ENCODE measurements around the gene YOD1.

YOD1 gene

DNA sequence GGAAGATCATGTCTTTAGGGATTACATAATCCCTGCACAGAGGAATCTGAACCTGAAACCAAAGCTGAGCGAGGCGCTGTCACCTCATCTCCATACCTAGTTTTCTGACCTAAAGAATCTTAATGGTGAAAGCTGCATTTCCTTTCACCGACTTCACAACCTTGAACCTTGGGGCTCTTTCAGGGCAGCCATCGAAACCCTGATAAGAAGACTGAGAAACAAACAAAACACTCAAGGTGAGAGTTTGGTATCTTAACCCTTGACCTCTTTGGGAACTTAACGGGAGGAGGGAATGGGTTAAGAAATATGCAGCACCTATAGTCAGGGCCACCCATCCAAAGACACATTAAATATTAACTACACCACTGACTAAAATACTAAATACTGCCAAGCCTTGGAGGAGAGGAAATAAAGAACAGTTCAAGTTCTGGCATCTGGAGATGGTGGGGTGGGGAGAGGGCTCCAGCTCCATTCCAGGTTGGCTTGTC is 20.4 kb downstream of the YOD1 start:
- no peak overlapping the region for H3K4me3 ChIP-seq (ENCODE audit: control insufficient read depth, low read depth, low read length)
- no peak for DNase-seq (ENCODE audit: low read depth)
- TF ChIP-seq, protein P1, sequence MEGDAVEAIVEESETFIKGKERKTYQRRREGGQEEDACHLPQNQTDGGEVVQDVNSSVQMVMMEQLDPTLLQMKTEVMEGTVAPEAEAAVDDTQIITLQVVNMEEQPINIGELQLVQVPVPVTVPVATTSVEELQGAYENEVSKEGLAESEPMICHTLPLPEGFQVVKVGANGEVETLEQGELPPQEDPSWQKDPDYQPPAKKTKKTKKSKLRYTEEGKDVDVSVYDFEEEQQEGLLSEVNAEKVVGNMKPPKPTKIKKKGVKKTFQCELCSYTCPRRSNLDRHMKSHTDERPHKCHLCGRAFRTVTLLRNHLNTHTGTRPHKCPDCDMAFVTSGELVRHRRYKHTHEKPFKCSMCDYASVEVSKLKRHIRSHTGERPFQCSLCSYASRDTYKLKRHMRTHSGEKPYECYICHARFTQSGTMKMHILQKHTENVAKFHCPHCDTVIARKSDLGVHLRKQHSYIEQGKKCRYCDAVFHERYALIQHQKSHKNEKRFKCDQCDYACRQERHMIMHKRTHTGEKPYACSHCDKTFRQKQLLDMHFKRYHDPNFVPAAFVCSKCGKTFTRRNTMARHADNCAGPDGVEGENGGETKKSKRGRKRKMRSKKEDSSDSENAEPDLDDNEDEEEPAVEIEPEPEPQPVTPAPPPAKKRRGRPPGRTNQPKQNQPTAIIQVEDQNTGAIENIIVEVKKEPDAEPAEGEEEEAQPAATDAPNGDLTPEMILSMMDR (IDR thresholded peaks at IDR 0.05; ENCODE audit: control insufficient read depth, insufficient read depth, low read depth, low read length, missing control alignments), result no peak

- no peak for DNase-seq (ENCODE audit: low read depth)
- no peak overlapping the region for H3K4me3 ChIP-seq (ENCODE audit: control insufficient read depth, low read depth, low read length)
- TF ChIP-seq, protein P1 (IDR thresholded peaks at IDR 0.05; ENCODE audit: control insufficient read depth, insufficient read depth, low read depth, low read length, missing control alignments), result no peak
Measured at GRCh38 chr1:207029701-207030521, 21.1 kb downstream of the YOD1 start.

DNA sequence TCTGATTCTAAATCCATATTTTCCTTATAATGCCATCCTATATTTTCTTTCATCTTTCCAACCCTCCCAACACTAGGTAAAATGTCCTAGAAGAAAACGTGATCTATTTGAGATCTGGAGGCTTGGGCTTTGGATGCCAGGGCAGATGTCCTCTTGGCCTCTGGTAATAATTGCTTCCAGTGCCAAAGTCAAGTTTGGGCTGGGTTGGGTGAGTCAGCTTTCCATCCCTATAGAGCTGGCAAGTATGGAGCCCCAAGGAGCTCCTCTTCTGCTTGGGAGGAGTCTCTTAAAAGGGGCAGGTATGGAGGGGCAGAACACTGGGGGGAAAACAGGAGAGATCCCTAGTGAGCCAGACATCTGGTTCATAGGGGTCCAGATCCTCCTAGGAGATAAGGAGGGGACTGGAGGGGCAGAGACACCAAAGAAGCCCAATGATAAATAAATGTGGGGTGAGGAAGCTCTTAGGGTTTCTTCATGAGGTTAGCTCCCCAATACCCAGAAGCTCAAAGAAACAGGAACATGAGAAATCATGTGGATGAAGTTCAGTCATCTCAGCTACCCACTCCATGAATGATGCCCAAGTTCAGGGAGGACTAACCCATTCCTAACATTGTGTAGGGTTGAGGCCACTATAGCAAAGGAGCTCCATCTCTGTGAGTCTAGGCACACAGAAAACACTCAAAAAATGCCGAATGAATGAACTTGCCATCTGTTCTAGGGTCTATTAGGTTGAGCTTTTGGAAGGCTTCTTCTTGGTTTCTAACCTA is 21.9 kb downstream of the YOD1 start:
- TF ChIP-seq, protein P1 (IDR thresholded peaks at IDR 0.05; ENCODE audit: control insufficient read depth, insufficient read depth, low read depth, low read length, missing control alignments), result no peak
- DNase-seq (ENCODE audit: low read depth), result no peak

DNA sequence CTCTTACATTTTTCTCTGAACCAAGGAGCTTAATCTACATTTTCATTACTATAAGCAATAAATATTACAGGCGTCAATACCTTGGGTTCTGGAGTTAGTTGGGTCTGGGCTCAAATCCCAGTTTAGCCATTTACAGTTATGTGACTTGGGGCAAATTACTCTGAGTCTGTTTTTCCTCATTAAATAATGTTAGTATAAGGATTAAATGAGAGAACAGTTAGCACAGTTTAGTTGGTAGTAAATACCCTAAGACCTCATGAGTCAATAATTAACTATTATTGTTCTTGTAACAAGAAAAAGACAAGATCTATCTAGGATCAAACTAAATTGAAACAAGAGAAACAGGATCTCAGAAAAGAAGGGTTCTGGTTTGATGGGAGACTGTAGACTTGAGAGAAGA is 23.1 kb downstream of the YOD1 start:
- TF ChIP-seq, protein P1 (IDR thresholded peaks at IDR 0.05; ENCODE audit: control insufficient read depth, insufficient read depth, low read depth, low read length, missing control alignments), result no peak
- no peak for DNase-seq (ENCODE audit: low read depth)
- H3K4me3 ChIP-seq (ENCODE audit: control insufficient read depth, low read depth, low read length), result no peak overlapping the region

More for the DNA sequence above, 21.9 kb downstream of the YOD1 start:
- no peak overlapping the region for H3K4me3 ChIP-seq (ENCODE audit: control insufficient read depth, low read depth, low read length)

DNA sequence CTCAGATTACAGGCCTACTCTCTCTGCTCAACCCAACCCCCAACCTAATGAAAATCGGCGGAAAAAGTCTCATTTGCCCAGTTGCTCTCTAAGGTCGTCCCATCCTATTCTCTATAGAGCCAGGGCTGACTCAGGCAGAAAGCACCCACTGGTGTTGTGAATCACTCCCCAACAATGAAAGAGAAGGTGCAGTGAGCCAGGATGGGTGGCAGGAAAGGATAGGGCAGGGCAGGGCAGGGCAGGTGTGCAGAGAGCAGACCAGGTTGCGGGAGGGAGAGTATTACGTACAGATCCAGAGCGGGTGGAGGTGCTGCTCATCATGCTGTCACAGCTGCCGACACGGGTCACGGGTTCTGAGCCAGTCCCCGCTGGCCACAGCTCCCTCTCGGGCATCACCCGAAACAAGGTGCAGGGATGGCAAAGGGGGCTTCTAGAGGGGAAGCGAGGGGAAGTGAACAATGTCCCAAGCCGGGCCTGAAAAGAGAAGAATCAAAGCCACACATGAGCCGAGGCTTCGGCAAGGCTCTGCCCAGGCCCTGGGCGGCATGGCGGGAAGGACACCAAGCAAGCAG is 23.7 kb downstream of the YOD1 start:
- TF ChIP-seq, protein P1 (IDR thresholded peaks at IDR 0.05; ENCODE audit: control insufficient read depth, insufficient read depth, low read depth, low read length, missing control alignments), result no peak
- no peak for DNase-seq (ENCODE audit: low read depth)
- no peak overlapping the region for H3K4me3 ChIP-seq (ENCODE audit: control insufficient read depth, low read depth, low read length)

DNA sequence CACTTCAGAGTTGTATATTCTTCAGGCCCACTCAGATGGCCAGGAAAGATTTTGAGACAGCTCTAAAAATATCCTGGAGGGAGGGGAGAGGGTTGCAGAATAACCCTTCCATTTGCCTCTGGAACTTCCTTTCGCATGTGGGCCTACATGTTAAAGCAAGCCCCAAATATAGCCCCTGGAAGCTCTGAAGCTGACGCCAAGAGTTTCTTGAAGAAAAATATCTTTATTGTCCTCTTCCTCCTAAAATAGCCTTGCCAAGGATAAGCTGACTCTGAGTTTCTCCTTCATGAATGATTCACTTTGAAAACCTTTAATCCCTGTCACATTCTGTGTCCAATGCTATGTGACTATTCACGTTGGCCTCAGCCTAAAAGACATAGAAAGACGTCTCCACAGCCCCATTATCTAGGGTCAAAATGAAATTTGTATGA is 24.9 kb downstream of the YOD1 start:
- DNase-seq (ENCODE audit: low read depth), result no peak
- no peak overlapping the region for H3K4me3 ChIP-seq (ENCODE audit: control insufficient read depth, low read depth, low read length)
- TF ChIP-seq, protein P1 (IDR thresholded peaks at IDR 0.05; ENCODE audit: control insufficient read depth, insufficient read depth, low read depth, low read length, missing control alignments), result no peak
